Activated naive CD8-positive, alpha-beta T cell (primary cell): Measurements from ENCODE around the gene MBLAC2.

Experiments
- H3K27ac Mint-ChIP-seq: one replicate; pipeline ENCODE4 v1.8.0; 2021; ENCODE audit warnings: mixed read lengths
- H3K27me3 Mint-ChIP-seq: one replicate; pipeline ENCODE4 v1.8.0; 2021; ENCODE audit warnings: mixed read lengths
- H3K36me3 Mint-ChIP-seq: one replicate; pipeline ENCODE4 v1.8.0; 2021; ENCODE audit warnings: mixed read lengths
- H3K4me1 Mint-ChIP-seq: one replicate; pipeline ENCODE4 v1.8.0; 2021; ENCODE audit warnings: low read depth, mixed read lengths
- H3K4me3 Mint-ChIP-seq: one replicate; pipeline ENCODE4 v1.8.0; 2021; ENCODE audit warnings: mild to moderate bottlenecking, mixed read lengths
- H3K9me3 Mint-ChIP-seq: one replicate; pipeline ENCODE4 v1.8.0; 2021; ENCODE audit warnings: low read depth, mixed read lengths

Gene MBLAC2

DNA sequence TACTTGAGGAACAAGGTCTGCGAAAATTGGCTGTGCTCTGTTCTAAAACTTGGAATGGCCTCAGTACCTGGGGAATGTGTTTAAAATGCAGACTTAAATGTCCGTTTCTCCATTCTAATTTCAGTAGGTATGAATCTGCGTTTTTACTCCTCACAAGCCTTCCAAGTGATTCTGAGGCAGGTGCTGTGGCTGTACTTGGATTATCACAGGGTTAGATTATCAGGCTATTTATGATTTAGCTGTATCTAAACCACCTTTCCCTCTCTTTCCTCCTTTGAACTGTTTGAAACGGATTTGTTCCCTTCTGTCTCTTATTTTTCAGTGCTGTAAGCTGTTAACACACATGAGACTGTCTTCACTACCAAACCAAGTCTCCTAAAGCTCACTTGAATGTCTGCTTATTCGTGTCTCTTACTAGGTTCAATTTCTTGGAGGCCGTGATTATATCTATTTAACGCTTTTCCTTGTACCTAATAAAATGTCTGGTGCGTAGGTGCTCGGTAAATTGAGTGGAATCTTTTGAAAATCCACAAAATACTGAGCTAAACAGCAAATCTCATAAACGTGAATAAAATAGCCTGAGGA is 64.3 kb downstream of the MBLAC2 start:
- Mint-ChIP-seq H3K4me1 (peaks cover 20% of the 10 kb centered on the region), H3K9me3 (no peaks in the 10 kb centered on the region), H3K36me3 (peaks cover 14% of the 10 kb centered on the region)

DNA sequence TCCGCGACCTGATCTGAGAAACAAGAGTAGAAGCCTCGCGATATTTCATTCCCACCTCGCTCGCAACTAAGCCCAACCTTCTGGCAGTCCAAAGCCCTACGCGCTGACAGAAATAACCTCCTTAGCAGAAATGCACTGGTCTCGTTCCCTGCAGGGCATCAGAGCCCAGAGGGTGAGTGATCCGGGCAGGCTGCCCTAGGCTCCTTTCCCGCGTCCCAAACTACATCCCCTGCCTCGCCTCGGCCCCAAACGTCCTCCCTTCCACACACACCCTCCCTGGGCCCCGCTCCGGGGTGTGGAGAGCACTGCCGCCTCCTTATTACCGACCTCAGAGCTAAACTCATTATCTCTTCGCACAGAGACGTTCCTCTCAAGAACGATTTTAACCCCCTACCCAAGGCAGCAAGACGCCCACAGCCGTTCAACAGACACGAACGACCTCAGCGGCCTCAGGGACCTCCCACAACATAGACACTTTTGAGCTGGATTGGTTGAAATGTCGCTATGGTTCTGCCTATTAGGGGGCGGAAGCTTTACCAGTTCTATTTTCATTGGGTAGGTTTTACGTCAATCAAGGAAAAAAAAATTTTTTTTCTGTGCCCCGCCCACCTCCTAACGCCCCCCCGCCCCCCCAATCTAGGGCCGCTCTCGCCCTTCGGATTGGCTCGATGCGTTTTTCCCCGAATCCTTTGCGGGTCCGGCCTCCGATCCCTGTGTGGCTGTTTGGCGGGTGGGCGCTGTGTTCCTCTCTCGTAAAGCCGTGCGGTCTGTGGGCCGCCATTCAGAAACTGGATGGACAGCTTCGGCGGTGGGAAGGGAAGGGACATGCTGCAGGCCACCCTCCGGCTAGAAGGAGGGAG is 65.0 kb downstream of the MBLAC2 start, which contains the start of gene CETN3:
CETN3 (minus strand) TSS at position 439 of the 860 bp plus-strand sequence; CDS start at position 344, 95 bp downstream.
- Mint-ChIP-seq H3K27ac (no peak within 1 kb of the TSS), H3K36me3 (peaks cover 18% of the 10 kb centered on the region), H3K27me3 (no peaks in the 10 kb centered on the region), H3K4me1 (peaks cover 24% of the 10 kb centered on the region), H3K4me3 (no peak within 1 kb of the TSS), H3K9me3 (no peaks in the 10 kb centered on the region)

More for the DNA sequence above, 64.3 kb downstream of the MBLAC2 start:
- H3K27me3 Mint-ChIP-seq: no peaks in the 10 kb centered on the region
- no peak overlapping the region for H3K27ac Mint-ChIP-seq
- no peak overlapping the region for H3K4me3 Mint-ChIP-seq

DNA sequence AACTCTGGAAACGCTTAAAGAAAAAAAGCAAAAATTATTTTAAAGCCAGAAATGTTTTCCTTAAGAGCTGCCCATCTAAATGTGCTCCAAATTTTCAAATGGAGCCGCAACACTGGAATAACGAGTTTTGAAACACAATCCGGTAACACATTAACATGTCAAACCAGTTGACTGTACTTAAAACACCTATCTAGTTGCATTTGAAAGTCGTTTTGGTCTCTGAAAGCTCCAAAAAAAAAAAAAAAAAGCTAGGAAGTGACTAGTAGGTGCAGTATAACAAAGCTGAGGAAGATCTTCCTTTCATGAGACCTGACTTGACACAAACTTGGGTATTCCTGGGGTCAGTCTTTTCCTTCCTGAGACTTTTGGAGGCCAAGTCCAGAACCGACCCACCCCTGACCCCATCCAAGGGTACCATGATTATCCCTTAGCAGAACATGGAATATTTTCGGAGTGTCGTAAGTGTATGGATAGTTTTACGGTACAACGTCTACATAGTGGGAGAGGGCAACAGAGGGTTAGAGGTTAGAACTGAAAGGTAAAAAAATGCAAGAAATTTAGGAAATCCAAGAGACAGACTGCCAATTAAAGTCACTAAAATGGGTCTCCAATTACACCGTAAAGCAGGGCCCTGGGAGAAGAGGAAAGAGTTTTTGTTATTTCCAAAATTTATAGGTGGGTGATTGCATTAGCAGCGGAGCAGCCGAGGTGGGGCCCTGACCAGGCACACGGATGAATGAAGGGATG is 65.8 kb downstream of the MBLAC2 start:
- H3K9me3 Mint-ChIP-seq: no peaks in the 10 kb centered on the region
- H3K4me1 Mint-ChIP-seq: peaks cover 24% of the 10 kb centered on the region
- H3K27ac Mint-ChIP-seq: no peak overlapping the region
- no peaks in the 10 kb centered on the region for H3K27me3 Mint-ChIP-seq
- H3K36me3 Mint-ChIP-seq: peaks cover 18% of the 10 kb centered on the region
- H3K4me3 Mint-ChIP-seq: no peak overlapping the region
